Endodermal cell (in vitro differentiated cells): ENCODE measurements around the gene SUFU. TPM values are rescaled to one million over a fixed set of nuclear protein-coding genes. Genes with fewer than 3 reads are reported as not detected.

Experiments used
- DNase-seq: peaks from one replicate; pipeline ENCODE4 v3.0.0-alpha.2; 2017
- H3K27ac ChIP-seq: 2 replicates; pipeline ENCODE4 v1.5.1; 2013; ENCODE audit warnings: mild to moderate bottlenecking, low read depth, low read length, moderate library complexity
- H3K27me3 ChIP-seq: 2 replicates; pipeline ENCODE4 v1.6.1; 2013; ENCODE audit warnings: mild to moderate bottlenecking, low read length, moderate library complexity; ENCODE audit not compliant: insufficient read depth, control insufficient read depth, poor library complexity, severe bottlenecking
- H3K36me3 ChIP-seq: 2 replicates; pipeline ENCODE4 v1.7.0; 2013; ENCODE audit warnings: mild to moderate bottlenecking, low read length, moderate library complexity; ENCODE audit not compliant: control insufficient read depth, insufficient read depth
- H3K4me1 ChIP-seq: one replicate; pipeline ENCODE4 v1.7.0; 2013; ENCODE audit warnings: low read length; ENCODE audit not compliant: control insufficient read depth, insufficient read depth
- H3K4me3 ChIP-seq: 2 replicates; pipeline ENCODE4 v1.5.1; 2013; ENCODE audit warnings: mild to moderate bottlenecking, low read length, moderate library complexity
- H3K9ac ChIP-seq: 2 replicates; pipeline ENCODE4 v1.6.1; 2013; ENCODE audit warnings: mild to moderate bottlenecking, low read length, moderate library complexity; ENCODE audit not compliant: poor library complexity, severe bottlenecking; ENCODE audit errors: extremely low read depth
- H3K9me3 ChIP-seq: 2 replicates; pipeline ENCODE4 v1.6.1; 2013; ENCODE audit warnings: mild to moderate bottlenecking, low read length, moderate library complexity; ENCODE audit not compliant: control insufficient read depth
- H3K27ac Mint-ChIP-seq: 2 replicates; pipeline ENCODE4 v1.8.0; 2020; ENCODE audit warnings: mixed read lengths
- H3K27me3 Mint-ChIP-seq: 2 replicates; pipeline ENCODE4 v1.8.0; 2021; ENCODE audit warnings: mild to moderate bottlenecking, mixed read lengths; ENCODE audit not compliant: insufficient read depth
- H3K36me3 Mint-ChIP-seq: 2 replicates; pipeline ENCODE4 v1.8.0; 2020; ENCODE audit warnings: low read depth, mixed read lengths
- H3K4me1 Mint-ChIP-seq: 2 replicates; pipeline ENCODE4 v1.8.0; 2020; ENCODE audit warnings: mixed read lengths
- H3K4me3 Mint-ChIP-seq: 2 replicates; pipeline ENCODE4 v1.8.0; 2020; ENCODE audit warnings: mild to moderate bottlenecking, moderate library complexity, mixed read lengths
- H3K9me3 Mint-ChIP-seq: 2 replicates; pipeline ENCODE4 v1.8.0; 2020; ENCODE audit warnings: mild to moderate bottlenecking, mixed read lengths
- CTCF ChIP-seq: fragments of 200-600 bp; sonication (generic); conservative IDR thresholded peaks from 2 replicates; pipeline ENCODE4 v1.5.0; 2021; ENCODE audit warnings: antibody characterized with exemption, mild to moderate bottlenecking
- whole genome bisulfite sequencing, 2 experiments: methylation state at CpG; one replicate each; pipeline versions ENCODE4 v1.1.5 to v1.1.7; 2013; ENCODE audit warnings: missing lambda C conversion rate in 2 of 2, mixed read lengths in 1 of 2; ENCODE audit not compliant: insufficient coverage in 1 of 2, insufficient read length in 1 of 2; 5-methylcytosine and 5-hydroxymethylcytosine counted together
- total RNA-seq, 2 donors: library from RNA; stranded (reverse); fragmentation: NEBNext Ultra II Directional in 1 of 2; extraction: Animal tissue kit (Norgen Biotek cat#: 25700) in 1 of 2; gene quantifications; 2 replicates in 1 of 2; 3 replicates in 1 of 2; pipeline ENCODE4 v1.2.1, GENCODE V29; 2021

Gene SUFU
- total RNA-seq, 2 donors from 2014 or later = 19.1 to 20.6 TPM

DNA sequence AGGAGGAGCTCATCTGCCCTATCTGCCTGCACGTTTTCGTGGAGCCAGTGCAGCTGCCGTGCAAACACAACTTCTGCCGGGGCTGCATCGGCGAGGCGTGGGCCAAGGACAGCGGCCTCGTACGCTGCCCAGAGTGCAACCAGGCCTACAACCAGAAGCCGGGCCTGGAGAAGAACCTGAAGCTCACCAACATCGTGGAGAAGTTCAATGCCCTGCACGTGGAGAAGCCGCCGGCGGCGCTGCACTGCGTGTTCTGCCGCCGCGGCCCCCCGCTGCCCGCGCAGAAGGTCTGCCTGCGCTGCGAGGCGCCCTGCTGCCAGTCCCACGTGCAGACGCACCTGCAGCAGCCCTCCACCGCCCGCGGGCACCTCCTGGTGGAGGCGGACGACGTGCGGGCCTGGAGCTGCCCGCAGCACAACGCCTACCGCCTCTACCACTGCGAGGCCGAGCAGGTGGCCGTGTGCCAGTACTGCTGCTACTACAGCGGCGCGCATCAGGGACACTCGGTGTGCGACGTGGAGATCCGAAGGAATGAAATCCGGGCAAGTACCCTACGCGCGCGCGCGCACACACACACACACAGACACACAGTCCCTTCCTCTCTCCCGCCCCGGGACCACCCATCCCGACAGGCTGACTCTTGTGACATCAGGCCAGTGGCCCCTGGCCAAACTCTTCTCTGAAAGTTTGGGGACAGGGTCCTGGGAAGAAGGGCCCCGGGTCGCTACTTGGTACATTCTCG lies 141.0 kb downstream of the SUFU start:
- no peaks in the 10 kb centered on the region for H3K36me3 ChIP-seq
- no peaks in the 10 kb centered on the region for H3K9me3 Mint-ChIP-seq
- peak overlapping the region; percentile 94 for H3K4me3 ChIP-seq
- peaks cover 3% of the 10 kb centered on the region for H3K36me3 Mint-ChIP-seq
- H3K27ac ChIP-seq = peak overlapping the region; percentile 93
- peak; percentile 83 for TF ChIP-seq CTCF
- peak overlapping the region; percentile 94 for H3K9ac ChIP-seq
- H3K27me3 Mint-ChIP-seq = no peaks in the 10 kb centered on the region
- no peaks in the 10 kb centered on the region for H3K9me3 ChIP-seq
- no peaks in the 10 kb centered on the region for H3K27me3 ChIP-seq
- peak; percentile 94 for DNase-seq
- H3K4me3 Mint-ChIP-seq = peak overlapping the region; percentile 85
- H3K4me1 Mint-ChIP-seq = peaks cover 26% of the 10 kb centered on the region
- 1% methylated on average over 23 to 62 of the region's 62 CpGs for WGBS, 2 experiments
- H3K27ac Mint-ChIP-seq = peak overlapping the region; percentile 95
- peaks cover 20% of the 10 kb centered on the region for H3K4me1 ChIP-seq

DNA sequence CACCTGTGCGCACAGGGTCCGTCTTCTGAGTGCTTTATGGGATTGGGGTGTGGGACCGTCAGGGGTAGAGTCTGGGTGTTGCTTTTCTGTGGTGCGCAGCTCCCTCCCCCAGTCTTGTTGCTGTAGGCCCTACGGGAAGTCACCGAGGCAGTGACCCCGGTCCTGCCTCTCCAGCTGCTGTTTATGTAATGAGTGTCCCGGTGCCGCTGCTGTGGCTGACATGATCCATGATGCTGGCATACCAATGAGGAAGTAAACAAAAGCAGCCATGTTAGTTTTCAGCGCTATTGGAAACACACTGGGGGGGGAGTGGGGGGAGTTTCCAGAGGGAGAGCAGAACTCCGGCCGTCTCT lies 141.6 kb downstream of the SUFU start:
- no peaks in the 10 kb centered on the region for H3K36me3 ChIP-seq
- H3K27ac ChIP-seq = peak overlapping the region; percentile 90
- no peaks in the 10 kb centered on the region for H3K27me3 Mint-ChIP-seq
- peaks cover 23% of the 10 kb centered on the region for H3K4me1 ChIP-seq
- no peaks in the 10 kb centered on the region for H3K27me3 ChIP-seq
- H3K9me3 ChIP-seq = no peaks in the 10 kb centered on the region
- H3K27ac Mint-ChIP-seq = peak overlapping the region; percentile 95
- peak overlapping the region; percentile 94 for H3K4me3 ChIP-seq
- DNase-seq = peak; percentile 77
- peaks cover 26% of the 10 kb centered on the region for H3K4me1 Mint-ChIP-seq
- H3K9ac ChIP-seq = peak overlapping the region; percentile 94
- H3K36me3 Mint-ChIP-seq = peaks cover 3% of the 10 kb centered on the region
- peak overlapping the region; percentile 85 for H3K4me3 Mint-ChIP-seq
- no peak for TF ChIP-seq CTCF
- no peaks in the 10 kb centered on the region for H3K9me3 Mint-ChIP-seq
- WGBS, 2 experiments = 0% methylated on average over 6 to 12 of the region's 12 CpGs

- Histone ChIP-seq H3K9ac (peak overlapping the region; percentile 94), H3K4me1 (peaks cover 23% of the 10 kb centered on the region), H3K4me3 (peak overlapping the region; percentile 94), H3K36me3 (no peaks in the 10 kb centered on the region), H3K27ac (peak overlapping the region; percentile 90), H3K9me3 (no peaks in the 10 kb centered on the region), H3K27me3 (no peaks in the 10 kb centered on the region)
- Mint-ChIP-seq H3K4me3 (peak overlapping the region; percentile 85), H3K9me3 (no peaks in the 10 kb centered on the region), H3K27me3 (no peaks in the 10 kb centered on the region), H3K4me1 (peaks cover 30% of the 10 kb centered on the region), H3K27ac (peak overlapping the region; percentile 95), H3K36me3 (peaks cover 3% of the 10 kb centered on the region)
- TF ChIP-seq CTCF = no peak
- peak; percentile 79 for DNase-seq
- WGBS, 2 experiments = 7% methylated on average over 29 of the region's 29 CpGs; no CpG with 5 or more reads in 1 of the 2 experiments
Observed at GRCh38 chr10:102645741-102646609, 142.2 kb downstream of the SUFU start.
